T-helper 17 cell (primary cell): ENCODE results near the gene ASB5. TPM values are rescaled to one million over a fixed set of nuclear protein-coding genes. Genes with fewer than 3 reads are reported as not detected.
A peak's percentile ranks its signal among the peaks of the same experiment; 100 is the strongest.

ENCODE experiments used
- ATAC-seq: fragments of 150-1000 bp; cut with Tn5 transposase; 2 replicates; pipeline ENCODE4 v1.10.0; 2021; ENCODE audit warnings: mild to moderate bottlenecking, moderate library complexity
- DNase-seq, 3 donors: peaks; one replicate each; pipeline versions ENCODE4 v3.0.0 to v3.0.0-alpha.2; 2020 to 2021
- H3K9me3 ChIP-seq: one replicate; pipeline ENCODE4 v1.7.0; 2013; ENCODE audit warnings: low read length, mild to moderate bottlenecking; ENCODE audit not compliant: control insufficient read depth, poor library complexity, severe bottlenecking
- H3K27ac Mint-ChIP-seq: one replicate; pipeline ENCODE4 v1.8.0; 2022; ENCODE audit warnings: mild to moderate bottlenecking, moderate library complexity, mixed read lengths
- H3K27me3 Mint-ChIP-seq: one replicate; pipeline ENCODE4 v1.8.0; 2022; ENCODE audit warnings: mixed read lengths
- H3K36me3 Mint-ChIP-seq: one replicate; pipeline ENCODE4 v1.8.0; 2022; ENCODE audit warnings: low read depth, mixed read lengths
- H3K4me1 Mint-ChIP-seq: one replicate; pipeline ENCODE4 v1.8.0; 2022; ENCODE audit warnings: mild to moderate bottlenecking, mixed read lengths
- H3K4me3 Mint-ChIP-seq: one replicate; pipeline ENCODE4 v1.8.0; 2022; ENCODE audit warnings: mild to moderate bottlenecking, moderate library complexity, mixed read lengths
- total RNA-seq, 4 donors: library from RNA in 2 of 4; stranded (reverse) in 2 of 4; gene quantifications; one replicate each; pipeline ENCODE4 v1.2.3 and lab custom pipeline; 2022 to 2026

The ASB5 gene
- total RNA-seq, 2 donors from 2014 or later, result not detected

- ATAC-seq, result peak; percentile 98
- no peaks in the 10 kb centered on the region for H3K9me3 ChIP-seq
- DNase-seq, result peak; percentile 87 to 93 (median 87)
- Mint-ChIP-seq H3K4me3 (peak within 1 kb of the TSS; percentile 86), H3K4me1 (peaks cover 8% of the 10 kb centered on the region), H3K27ac (peak within 1 kb of the TSS; percentile 89), H3K27me3 (peaks cover 30% of the 10 kb centered on the region), H3K36me3 (no peaks in the 10 kb centered on the region)
Measured at GRCh38 chr4:176195184-176195978, 73.6 kb downstream of the ASB5 start, which contains the start of gene SPATA4. Gene SPATA4 (minus strand): TSS chr4:176195585. CDS start chr4:176195562, 23 bp downstream.

- H3K27ac Mint-ChIP-seq, result no peak overlapping the region
- no peak overlapping the region for H3K4me3 Mint-ChIP-seq
- peaks cover 5% of the 10 kb centered on the region for H3K36me3 Mint-ChIP-seq
- DNase-seq (no peak), ATAC-seq (no peak)
- H3K27me3 Mint-ChIP-seq, result peaks cover 41% of the 10 kb centered on the region
- H3K9me3 ChIP-seq, result no peaks in the 10 kb centered on the region
- H3K4me1 Mint-ChIP-seq, result peaks cover 8% of the 10 kb centered on the region
Measured at GRCh38 chr4:176193938-176194337, 75.1 kb downstream of the ASB5 start.

GRCh38 chr4:176193126-176193525 lies 75.9 kb downstream of the ASB5 start:
- ATAC-seq (no peak), DNase-seq (no peak)
- H3K4me3 Mint-ChIP-seq, result no peak overlapping the region
- H3K4me1 Mint-ChIP-seq, result peaks cover 8% of the 10 kb centered on the region
- H3K36me3 Mint-ChIP-seq, result peaks cover 5% of the 10 kb centered on the region
- no peak overlapping the region for H3K27ac Mint-ChIP-seq
- H3K27me3 Mint-ChIP-seq, result peaks cover 46% of the 10 kb centered on the region
- H3K9me3 ChIP-seq, result no peaks in the 10 kb centered on the region

GRCh38 chr4:176191974-176192373 lies 77.0 kb downstream of the ASB5 start:
- peaks cover 5% of the 10 kb centered on the region for H3K36me3 Mint-ChIP-seq
- peaks cover 46% of the 10 kb centered on the region for H3K27me3 Mint-ChIP-seq
- ATAC-seq (no peak), DNase-seq (no peak)
- H3K9me3 ChIP-seq, result no peaks in the 10 kb centered on the region
- no peak overlapping the region for H3K4me3 Mint-ChIP-seq
- H3K27ac Mint-ChIP-seq, result no peak overlapping the region
- H3K4me1 Mint-ChIP-seq, result peaks cover 8% of the 10 kb centered on the region

GRCh38 chr4:176189891-176190795 lies 78.9 kb downstream of the ASB5 start:
- H3K36me3 Mint-ChIP-seq, result peaks cover 5% of the 10 kb centered on the region
- no peak for ATAC-seq
- peaks cover 60% of the 10 kb centered on the region for H3K27me3 Mint-ChIP-seq
- H3K4me1 Mint-ChIP-seq, result peaks cover 1% of the 10 kb centered on the region
- no peak overlapping the region for H3K4me3 Mint-ChIP-seq
- no peaks in the 10 kb centered on the region for H3K9me3 ChIP-seq
- H3K27ac Mint-ChIP-seq, result no peak overlapping the region
- no peak for DNase-seq

- no peaks in the 10 kb centered on the region for H3K4me1 Mint-ChIP-seq
- peaks cover 5% of the 10 kb centered on the region for H3K36me3 Mint-ChIP-seq
- DNase-seq (no peak), ATAC-seq (no peak)
- no peaks in the 10 kb centered on the region for H3K9me3 ChIP-seq
- H3K27me3 Mint-ChIP-seq, result peaks cover 62% of the 10 kb centered on the region
- no peak overlapping the region for H3K27ac Mint-ChIP-seq
- H3K4me3 Mint-ChIP-seq, result no peak overlapping the region
Measured at GRCh38 chr4:176188654-176189053, 80.4 kb downstream of the ASB5 start.

GRCh38 chr4:176187624-176188023 lies 81.4 kb downstream of the ASB5 start:
- Mint-ChIP-seq H3K36me3 (peaks cover 5% of the 10 kb centered on the region), H3K27ac (no peak overlapping the region), H3K4me1 (no peaks in the 10 kb centered on the region), H3K27me3 (peaks cover 60% of the 10 kb centered on the region), H3K4me3 (no peak overlapping the region)
- DNase-seq (no peak), ATAC-seq (no peak)
- no peaks in the 10 kb centered on the region for H3K9me3 ChIP-seq

GRCh38 chr4:176186671-176187395 lies 82.2 kb downstream of the ASB5 start:
- DNase-seq (no peak), ATAC-seq (no peak)
- Mint-ChIP-seq H3K4me1 (no peaks in the 10 kb centered on the region), H3K4me3 (no peak overlapping the region), H3K27ac (no peak overlapping the region), H3K27me3 (peaks cover 52% of the 10 kb centered on the region), H3K36me3 (peaks cover 5% of the 10 kb centered on the region)
- no peaks in the 10 kb centered on the region for H3K9me3 ChIP-seq

- DNase-seq (no peak), ATAC-seq (no peak)
- Mint-ChIP-seq H3K27ac (no peak overlapping the region), H3K36me3 (peaks cover 5% of the 10 kb centered on the region), H3K27me3 (peaks cover 44% of the 10 kb centered on the region), H3K4me3 (no peak overlapping the region), H3K4me1 (no peaks in the 10 kb centered on the region)
- no peaks in the 10 kb centered on the region for H3K9me3 ChIP-seq
Measured at GRCh38 chr4:176186067-176186466, 83.0 kb downstream of the ASB5 start.

- DNase-seq, result no peak
- Mint-ChIP-seq H3K4me1 (no peaks in the 10 kb centered on the region), H3K27ac (no peak overlapping the region), H3K36me3 (peaks cover 5% of the 10 kb centered on the region), H3K4me3 (no peak overlapping the region), H3K27me3 (peaks cover 43% of the 10 kb centered on the region)
- no peaks in the 10 kb centered on the region for H3K9me3 ChIP-seq
- no peak for ATAC-seq
Measured at GRCh38 chr4:176185051-176185450, 84.0 kb downstream of the ASB5 start.
